HG03439 (cell line): Measurements from ENCODE around the gene GGACT.

ENCODE experiments used
- ATAC-seq: cut with Tn5 transposase; IDR thresholded peaks from one replicate; pipeline ENCODE4 v1.9.1; 2021; ENCODE audit warnings: mild to moderate bottlenecking, moderate library complexity; ENCODE audit not compliant: unreplicated experiment

The GGACT gene

DNA sequence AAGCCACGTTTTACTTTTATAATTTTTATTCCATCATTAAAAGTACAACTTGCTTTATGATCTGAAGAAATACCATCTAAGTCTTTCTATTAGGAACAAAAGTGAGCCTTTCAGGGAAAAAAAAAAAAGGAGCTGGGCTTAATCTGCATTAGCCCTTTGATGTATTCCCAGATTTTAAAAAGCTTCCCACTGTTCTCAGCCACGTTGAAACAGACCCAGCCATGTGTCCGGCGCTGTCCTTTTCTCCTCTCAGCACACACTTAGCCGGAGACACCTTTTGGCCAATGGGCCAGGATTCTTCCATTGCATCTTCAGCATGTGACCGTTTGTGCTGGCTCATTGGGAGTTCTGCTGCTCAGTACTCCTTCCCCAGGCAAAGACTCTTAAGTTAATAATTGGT, 105.5 kb downstream of the GGACT start:
- ATAC-seq: no peak

DNA sequence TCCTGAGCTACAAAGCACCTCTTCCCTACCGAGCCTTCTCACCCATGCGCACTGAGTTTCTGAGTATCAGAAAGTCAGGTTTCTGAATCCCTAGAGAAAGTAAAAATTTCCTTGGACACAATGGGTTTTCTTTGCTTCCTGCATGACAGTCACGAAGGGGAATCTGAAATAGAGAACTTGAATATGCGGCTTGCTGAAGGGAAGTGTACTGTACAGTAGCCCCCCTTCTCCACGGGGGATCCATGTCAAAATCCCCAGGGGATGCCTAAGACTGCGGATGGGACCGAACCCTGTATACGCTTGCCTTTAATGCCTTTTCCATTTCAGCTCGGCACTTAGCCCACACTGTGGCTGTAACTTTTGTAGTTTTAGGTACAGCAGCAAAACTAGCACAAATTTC, 107.9 kb downstream of the GGACT start:
- no peak for ATAC-seq
